CD4-positive, alpha-beta T cell treated with Interleukin-6 at 100 ng/mL for 8 hours (primary cell): ENCODE measurements around the gene ALOX12B.
A peak's percentile ranks its signal among the peaks of the same experiment; 100 is the strongest.
"Not testable (repeated sequence)": the region's sequence is repeated elsewhere in the genome, so short reads cannot be mapped to it uniquely, and the experiment has no call there.

Source experiments
- DNase-seq: peaks from one replicate; pipeline ENCODE4 v3.0.0-alpha.2; 2020; ENCODE audit warnings: mixed read lengths, low spot score

ALOX12B gene

DNA sequence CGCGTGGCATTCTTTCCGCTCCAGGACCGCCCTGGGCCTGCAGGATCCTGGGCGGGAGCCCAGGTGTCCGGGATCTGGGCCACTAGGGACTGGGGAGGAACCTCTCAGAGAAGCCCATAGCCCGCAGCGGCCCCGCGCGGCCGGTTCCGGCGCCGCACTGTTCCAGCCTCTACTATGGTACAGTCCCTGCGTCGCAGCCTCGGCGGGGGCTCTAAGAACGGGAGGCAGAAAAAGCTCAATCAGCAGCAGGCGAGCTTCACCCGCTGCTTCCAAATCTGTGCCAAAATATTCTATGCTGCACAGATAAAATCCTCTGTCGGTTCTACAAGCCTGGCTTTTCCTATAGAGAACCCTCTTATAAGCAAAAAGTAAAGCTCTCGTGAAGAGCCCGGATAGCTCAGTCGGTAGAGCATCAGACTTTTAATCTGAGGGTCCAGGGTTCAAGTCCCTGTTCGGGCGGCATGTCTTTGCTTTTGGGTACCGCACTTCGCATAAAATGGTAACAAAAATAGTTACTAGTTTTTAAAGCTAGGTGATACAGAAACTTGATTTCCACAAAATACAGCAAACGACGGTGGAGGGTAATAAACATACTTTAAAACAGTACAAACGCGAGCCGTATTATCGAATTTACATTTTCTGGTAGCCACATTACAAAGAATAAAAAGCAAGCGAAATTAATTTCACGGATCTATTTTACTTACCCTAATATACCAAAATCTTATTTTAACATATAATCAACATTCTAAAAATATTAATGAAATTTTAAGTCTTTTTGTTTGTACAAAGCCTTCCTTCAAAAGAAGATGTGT, 31.5 kb upstream of the ALOX12B start:
- peak; percentile 79 for DNase-seq

GRCh38 chr17:8117980-8118768, 30.7 kb upstream of the ALOX12B start, which contains the start of gene ALOXE3:
Gene ALOXE3, minus strand, starts transcription at chr17:8118514. Its CDS starts 524 bp downstream, at chr17:8117990.
- DNase-seq, result no peak

DNA sequence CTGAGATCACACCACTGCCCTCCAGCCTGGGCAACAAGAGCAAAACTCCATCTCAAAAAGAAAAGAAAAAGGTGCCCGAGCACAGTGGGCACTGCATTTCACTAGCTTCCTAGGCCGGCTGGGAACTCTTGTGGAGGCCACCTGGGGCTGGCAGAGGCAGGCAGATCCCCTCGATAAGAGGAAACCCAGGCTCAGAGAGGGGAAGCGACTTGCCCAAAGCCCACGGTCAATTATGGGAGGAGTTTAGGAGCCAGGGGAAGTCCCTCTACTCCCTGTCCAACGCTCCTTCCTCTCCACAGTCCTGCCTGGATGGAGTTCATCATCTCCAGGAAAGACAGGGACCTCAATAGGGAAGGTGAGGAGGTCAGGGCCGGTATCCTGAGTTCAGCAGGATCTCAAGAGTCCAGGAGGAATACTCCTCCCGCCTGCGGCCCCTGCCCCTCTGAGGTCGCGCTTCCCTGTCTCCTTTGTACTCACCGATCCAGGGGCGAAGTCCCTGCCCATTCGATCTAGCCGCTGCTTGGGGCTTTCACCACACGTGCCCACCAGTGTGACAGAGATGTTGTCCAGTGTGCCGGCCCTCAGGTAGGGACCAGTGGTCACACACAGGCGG, 30.0 kb upstream of the ALOX12B start:
- no peak for DNase-seq

GRCh38 chr17:8116776-8117175, 29.3 kb upstream of the ALOX12B start:
- DNase-seq, result no peak

- no peak for DNase-seq
Measured at GRCh38 chr17:8110907-8111306, 23.4 kb upstream of the ALOX12B start.

GRCh38 chr17:8110456-8110804, 22.9 kb upstream of the ALOX12B start:
- no peak for DNase-seq

GRCh38 chr17:8109661-8110455, 22.3 kb upstream of the ALOX12B start:
- DNase-seq, result peak; percentile 81

- no peak for DNase-seq
Measured at GRCh38 chr17:8108972-8109660, 21.6 kb upstream of the ALOX12B start.

DNA sequence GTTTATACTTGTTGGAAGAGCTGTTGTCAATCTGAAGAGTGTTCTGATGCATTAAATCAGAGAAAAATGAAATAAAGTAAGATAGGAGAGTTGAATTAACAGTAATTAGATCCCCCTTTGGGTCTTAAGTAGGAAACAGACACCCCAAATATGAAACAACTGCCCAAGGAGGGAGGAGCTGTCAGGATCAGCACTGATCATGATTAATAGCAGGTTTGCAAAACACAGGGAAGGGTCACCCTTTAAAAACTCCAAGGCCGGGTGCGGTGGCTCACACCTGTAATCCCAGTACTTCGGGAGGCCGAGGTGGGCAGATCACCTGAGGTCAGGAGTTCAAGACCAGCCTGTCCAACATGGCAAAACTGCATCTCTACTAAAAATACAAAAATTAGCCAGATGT, 19.5 kb upstream of the ALOX12B start:
- DNase-seq, result not testable (repeated sequence)

GRCh38 chr17:8105957-8106398, 18.5 kb upstream of the ALOX12B start:
- DNase-seq, result no peak

GRCh38 chr17:8104911-8105310, 17.4 kb upstream of the ALOX12B start:
- DNase-seq, result no peak

DNA sequence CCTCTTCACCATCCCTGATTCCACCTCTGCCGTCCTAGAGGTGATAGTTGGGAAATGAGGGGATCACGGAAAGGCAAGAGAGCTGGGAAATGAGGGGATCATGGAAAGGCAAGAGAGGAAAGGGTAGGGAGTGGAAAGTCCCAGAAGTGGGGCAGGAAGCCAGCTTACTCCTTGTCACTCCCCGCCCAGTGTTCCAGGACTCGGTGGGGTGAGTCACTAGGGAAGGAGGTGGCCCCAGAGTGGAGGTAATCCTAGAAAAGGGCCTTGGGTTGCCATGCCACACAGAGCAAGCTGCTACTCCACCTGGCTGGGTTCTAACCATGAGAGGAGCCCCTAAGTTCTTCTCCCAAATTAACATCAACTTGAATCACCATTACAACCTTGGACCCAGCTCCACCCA, 16.0 kb upstream of the ALOX12B start:
- no peak for DNase-seq

GRCh38 chr17:8101721-8102120, 14.2 kb upstream of the ALOX12B start:
- DNase-seq, result no peak

- DNase-seq, result no peak
Measured at GRCh38 chr17:8100763-8101162, 13.2 kb upstream of the ALOX12B start.

- no peak for DNase-seq
Measured at GRCh38 chr17:8100111-8100510, 12.6 kb upstream of the ALOX12B start.

- no peak for DNase-seq
Measured at GRCh38 chr17:8096541-8096940, 9.0 kb upstream of the ALOX12B start.

DNA sequence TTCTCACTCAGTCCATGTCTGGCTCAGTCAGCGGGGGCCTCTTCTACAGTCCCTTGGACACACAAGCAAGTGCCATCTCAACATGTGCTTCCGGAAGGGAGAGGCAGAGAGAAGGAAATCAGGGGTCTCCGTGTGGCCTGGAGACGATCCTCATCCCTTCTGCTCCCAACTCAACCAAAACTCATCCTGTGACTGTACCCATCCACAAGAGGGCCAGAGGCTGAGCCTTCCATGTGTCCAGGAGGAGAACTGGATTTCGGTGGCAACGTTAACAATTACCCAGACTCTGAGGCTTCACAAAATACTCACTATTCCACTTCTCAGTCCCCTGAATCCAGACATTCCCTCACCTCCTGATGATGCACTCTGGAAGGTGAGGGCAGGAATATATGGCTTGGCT, 7.8 kb upstream of the ALOX12B start:
- no peak for DNase-seq

DNA sequence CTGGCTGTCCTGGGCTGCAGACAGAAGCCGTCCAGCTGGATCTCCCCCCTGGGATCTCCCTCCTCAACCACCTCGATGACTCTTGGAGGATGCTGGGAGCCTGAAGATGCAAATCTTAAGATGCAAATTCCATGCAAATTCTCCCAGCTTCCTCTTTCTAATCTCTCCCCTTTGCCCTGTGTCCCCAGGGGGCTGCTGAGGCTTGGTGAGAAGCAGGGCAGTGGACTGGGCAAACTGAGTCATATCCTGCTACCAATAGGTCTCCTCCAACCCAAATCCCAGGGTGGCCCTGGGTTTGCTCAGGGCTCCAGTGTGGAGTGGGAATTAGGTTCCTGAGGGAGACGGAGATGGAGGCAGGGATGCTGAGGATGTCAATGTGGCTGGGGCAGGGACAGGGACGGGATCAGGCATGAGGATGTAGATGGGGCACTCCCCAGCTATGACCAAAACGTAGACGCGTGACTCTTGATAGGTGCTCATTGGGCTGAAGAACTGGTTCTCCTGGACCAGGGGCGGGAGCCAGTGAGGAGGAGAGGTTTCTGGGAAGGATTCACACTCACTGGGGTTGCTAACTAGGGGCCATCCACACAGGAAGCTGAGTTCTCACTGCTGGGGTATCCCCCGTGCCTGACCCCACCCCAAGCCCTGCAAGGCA, 3.6 kb upstream of the ALOX12B start:
- no peak for DNase-seq

DNA sequence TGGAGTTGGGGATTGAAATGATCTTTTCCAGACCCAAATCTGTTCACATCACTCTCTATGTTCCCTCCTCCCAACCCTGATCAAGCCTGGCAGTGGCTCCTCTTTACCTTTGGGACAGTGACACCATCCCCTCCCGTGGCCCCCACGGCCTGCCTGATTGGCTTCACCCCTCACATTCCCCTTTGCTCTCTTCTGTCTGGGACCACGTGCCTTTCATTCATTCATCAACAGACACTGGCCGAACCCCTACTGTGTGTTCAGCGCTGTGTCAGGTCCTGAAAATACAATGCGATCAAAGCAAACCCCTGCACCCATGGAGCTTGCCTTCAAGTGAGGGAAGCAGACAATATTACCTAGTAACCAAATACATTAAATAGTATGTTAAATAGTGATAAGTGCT, 2.2 kb upstream of the ALOX12B start:
- no peak for DNase-seq

DNA sequence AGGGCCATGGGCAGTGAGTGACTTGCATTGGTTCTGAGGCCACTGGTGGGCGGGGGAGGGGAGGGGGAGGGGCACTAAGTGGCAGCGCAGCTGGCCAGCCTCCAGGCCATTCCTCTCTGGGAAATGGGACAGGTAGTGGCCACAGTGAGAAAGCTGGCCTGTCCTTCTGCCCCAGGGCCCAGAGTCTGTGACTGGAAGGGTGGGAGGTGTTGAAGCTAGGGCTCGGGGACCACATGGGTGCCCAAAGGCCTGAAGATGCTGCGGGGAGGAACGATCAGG, 375 bp upstream of the ALOX12B start:
- no peak for DNase-seq

DNA sequence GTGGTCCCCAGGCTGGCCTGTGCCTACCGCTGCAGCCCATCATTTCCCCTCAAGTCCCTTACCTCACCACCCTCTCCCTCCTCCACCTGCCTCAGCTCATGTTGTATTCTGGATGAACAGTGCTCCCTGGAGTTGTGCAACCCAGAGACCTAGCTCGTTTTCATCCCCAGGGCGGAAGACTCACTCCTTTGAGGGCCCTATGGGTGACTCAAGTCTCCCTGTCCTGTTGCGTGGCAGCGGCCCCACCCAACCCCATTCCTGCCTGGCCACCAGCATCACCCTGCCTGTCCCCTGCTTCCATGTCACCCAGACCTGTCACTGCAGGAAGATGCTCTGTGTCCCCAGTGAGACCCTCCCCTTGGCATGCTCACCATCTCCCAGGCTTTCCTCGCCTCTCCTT, 3.3 kb downstream of the ALOX12B start:
- no peak for DNase-seq
